ENCODE data around the gene RAB31.

DNA sequence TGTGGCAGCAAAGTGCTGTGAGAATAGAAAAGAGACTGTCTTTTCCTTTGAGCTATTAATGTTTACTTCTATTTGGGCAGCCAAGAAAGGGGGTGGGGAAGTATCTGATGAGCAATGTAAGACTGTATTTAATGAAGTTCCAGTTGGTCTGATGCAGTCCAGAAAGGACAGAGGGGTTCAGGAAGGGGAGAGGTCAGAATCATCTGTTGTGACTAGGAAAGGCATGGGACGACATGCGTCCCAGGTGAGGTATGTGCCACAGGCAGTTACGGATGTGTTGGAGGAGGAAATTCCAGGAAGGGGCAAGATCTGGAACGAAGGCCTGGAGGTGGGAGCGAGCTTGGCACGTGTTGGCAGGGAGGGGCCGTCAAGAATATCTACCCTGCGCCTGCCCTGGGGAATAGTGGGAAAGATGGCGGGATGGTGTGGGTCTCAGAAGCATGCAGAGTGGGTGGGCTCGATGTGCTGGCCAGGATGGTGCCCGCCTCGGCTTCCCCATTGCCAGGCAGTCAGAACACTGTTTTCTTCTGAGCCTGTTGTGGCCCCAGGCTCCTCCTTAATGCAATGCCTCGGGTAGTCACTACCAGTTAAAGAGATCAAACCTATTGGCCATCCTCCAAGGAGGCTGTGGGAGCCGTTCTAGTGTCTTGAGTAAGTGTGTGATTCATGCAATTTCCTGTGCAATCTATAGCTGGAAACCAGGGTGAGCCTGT, 119.8 kb downstream of the RAB31 start:
- TF ChIP-seq, protein P1, sequence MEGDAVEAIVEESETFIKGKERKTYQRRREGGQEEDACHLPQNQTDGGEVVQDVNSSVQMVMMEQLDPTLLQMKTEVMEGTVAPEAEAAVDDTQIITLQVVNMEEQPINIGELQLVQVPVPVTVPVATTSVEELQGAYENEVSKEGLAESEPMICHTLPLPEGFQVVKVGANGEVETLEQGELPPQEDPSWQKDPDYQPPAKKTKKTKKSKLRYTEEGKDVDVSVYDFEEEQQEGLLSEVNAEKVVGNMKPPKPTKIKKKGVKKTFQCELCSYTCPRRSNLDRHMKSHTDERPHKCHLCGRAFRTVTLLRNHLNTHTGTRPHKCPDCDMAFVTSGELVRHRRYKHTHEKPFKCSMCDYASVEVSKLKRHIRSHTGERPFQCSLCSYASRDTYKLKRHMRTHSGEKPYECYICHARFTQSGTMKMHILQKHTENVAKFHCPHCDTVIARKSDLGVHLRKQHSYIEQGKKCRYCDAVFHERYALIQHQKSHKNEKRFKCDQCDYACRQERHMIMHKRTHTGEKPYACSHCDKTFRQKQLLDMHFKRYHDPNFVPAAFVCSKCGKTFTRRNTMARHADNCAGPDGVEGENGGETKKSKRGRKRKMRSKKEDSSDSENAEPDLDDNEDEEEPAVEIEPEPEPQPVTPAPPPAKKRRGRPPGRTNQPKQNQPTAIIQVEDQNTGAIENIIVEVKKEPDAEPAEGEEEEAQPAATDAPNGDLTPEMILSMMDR (IDR thresholded peaks at IDR 0.05) = no peak
- TF ChIP-seq POLR2A (IDR thresholded peaks at IDR 0.05) = no peak

Data from uterus (tissue), 2 donors.